Smooth muscle cell (in vitro differentiated cells): ENCODE measurements around the gene ADCY2. TPM values are rescaled to one million over a fixed set of nuclear protein-coding genes. Genes with fewer than 3 reads are reported as not detected.

Source experiments
- DNase-seq: peaks from one replicate; lab custom pipeline; 2025; ENCODE audit not compliant: unreplicated experiment; lab: John Stamatoyannopoulos, UW
- H2AFZ ChIP-seq: fragments of 200-600 bp; sonication (generic); 2 replicates; pipeline ENCODE4 v1.6.0; 2016; ENCODE audit warnings: antibody characterized with exemption, low read depth, mild to moderate bottlenecking
- H3F3A ChIP-seq: fragments of 200-600 bp; sonication (generic); 2 replicates; pipeline ENCODE4 v1.6.0; 2017; ENCODE audit warnings: antibody characterized with exemption, low read depth
- H3K27ac ChIP-seq: fragments of 200-600 bp; sonication (generic); 2 replicates; pipeline ENCODE4 v1.5.1; 2016; ENCODE audit warnings: low read depth, mild to moderate bottlenecking
- H3K27me3 ChIP-seq: fragments of 200-600 bp; sonication (generic); 2 replicates; pipeline ENCODE4 v1.6.1; 2016; ENCODE audit warnings: low read depth, mild to moderate bottlenecking
- H3K36me3 ChIP-seq: fragments of 200-600 bp; sonication (generic); 2 replicates; pipeline ENCODE4 v1.5.1; 2016; ENCODE audit warnings: low read depth
- H3K4me1 ChIP-seq: fragments of 200-600 bp; sonication (generic); 2 replicates; pipeline ENCODE4 v1.5.1; 2016; ENCODE audit warnings: low read depth
- H3K4me2 ChIP-seq: fragments of 200-600 bp; sonication (generic); 2 replicates; pipeline ENCODE4 v1.6.0; 2016; ENCODE audit warnings: mild to moderate bottlenecking
- H3K4me3 ChIP-seq: fragments of 200-600 bp; sonication (generic); 2 replicates; pipeline ENCODE4 v1.5.1; 2016; ENCODE audit warnings: mild to moderate bottlenecking
- H3K79me2 ChIP-seq: fragments of 200-600 bp; sonication (generic); 2 replicates; pipeline ENCODE4 v1.6.0; 2016; ENCODE audit warnings: low read depth, mild to moderate bottlenecking
- H3K9ac ChIP-seq: fragments of 200-600 bp; sonication (generic); 2 replicates; pipeline ENCODE4 v1.6.0; 2016; ENCODE audit warnings: low read depth
- H3K9me3 ChIP-seq: fragments of 200-600 bp; sonication (generic); replicated peaks from 2 replicates; pipeline ENCODE4 v1.5.1; 2016; ENCODE audit warnings: low read depth
- H4K20me1 ChIP-seq: fragments of 200-600 bp; sonication (generic); 2 replicates; pipeline ENCODE4 v1.6.0; 2016; ENCODE audit warnings: low read depth
- CTCF ChIP-seq: fragments of 200-600 bp; sonication (generic); IDR thresholded peaks from 2 replicates; pipeline ENCODE4 v1.5.1; 2017; ENCODE audit warnings: borderline replicate concordance, mild to moderate bottlenecking, antibody characterized with exemption; ENCODE audit not compliant: insufficient read depth, poor library complexity, severe bottlenecking
- WGBS: methylation state at CpG from one replicate; pipeline ENCODE4 v1.1.7; 2016; ENCODE audit warnings: low lambda C conversion rate; 5-methylcytosine and 5-hydroxymethylcytosine counted together
- polyA plus RNA-seq: library from polyadenylated mRNA; unstranded; fragments of >200 nt; fragmentation: Nextera tagmentation; extraction: Ambion mirVana; gene quantifications from 2 replicates; pipeline ENCODE4 v1.2.1, GENCODE V29; 2016
- total RNA-seq: library from RNA; depleted of rRNA; stranded (reverse); fragments of >200 nt; gene quantifications from 2 replicates; pipeline ENCODE4 v1.2.3, GENCODE V29; 2014

ADCY2 gene
- total and polyA plus RNA-seq, 2 experiments from 2014 or later: 2.8 to 8.0 TPM

- no peaks in the 10 kb centered on the region for H3K4me1 ChIP-seq
- H3K79me2 ChIP-seq: no peaks in the 10 kb centered on the region
- H3K27me3 ChIP-seq: no peaks in the 10 kb centered on the region
- no peak overlapping the region for H3K4me3 ChIP-seq
- H3K36me3 ChIP-seq: no peaks in the 10 kb centered on the region
- no peak for DNase-seq
- H3K9ac ChIP-seq: no peak overlapping the region
- no peak for TF ChIP-seq CTCF
- no peak overlapping the region for H3K4me2 ChIP-seq
- no peak overlapping the region for H3K27ac ChIP-seq
- WGBS: 95% methylated on average over 4 of the region's 4 CpGs
- H4K20me1 ChIP-seq: no peaks in the 10 kb centered on the region
- no peaks in the 10 kb centered on the region for H3K9me3 ChIP-seq
- no peak overlapping the region for H2AFZ ChIP-seq
- no peaks in the 10 kb centered on the region for H3F3A ChIP-seq
Measured at GRCh38 chr5:7808998-7809397, 413.1 kb downstream of the ADCY2 start.

- Histone ChIP-seq H4K20me1 (no peaks in the 10 kb centered on the region), H3K27me3 (no peaks in the 10 kb centered on the region), H2AFZ (no peak overlapping the region), H3F3A (no peaks in the 10 kb centered on the region), H3K27ac (no peak overlapping the region), H3K9me3 (no peaks in the 10 kb centered on the region), H3K79me2 (no peaks in the 10 kb centered on the region), H3K4me2 (no peak overlapping the region), H3K4me1 (peaks cover 4% of the 10 kb centered on the region), H3K4me3 (no peak overlapping the region), H3K36me3 (no peaks in the 10 kb centered on the region), H3K9ac (no peak overlapping the region)
- TF ChIP-seq CTCF: no peak
- DNase-seq: no peak
- 86% methylated on average over 5 of the region's 5 CpGs for WGBS
Measured at GRCh38 chr5:7811715-7812114, 415.8 kb downstream of the ADCY2 start.

DNA sequence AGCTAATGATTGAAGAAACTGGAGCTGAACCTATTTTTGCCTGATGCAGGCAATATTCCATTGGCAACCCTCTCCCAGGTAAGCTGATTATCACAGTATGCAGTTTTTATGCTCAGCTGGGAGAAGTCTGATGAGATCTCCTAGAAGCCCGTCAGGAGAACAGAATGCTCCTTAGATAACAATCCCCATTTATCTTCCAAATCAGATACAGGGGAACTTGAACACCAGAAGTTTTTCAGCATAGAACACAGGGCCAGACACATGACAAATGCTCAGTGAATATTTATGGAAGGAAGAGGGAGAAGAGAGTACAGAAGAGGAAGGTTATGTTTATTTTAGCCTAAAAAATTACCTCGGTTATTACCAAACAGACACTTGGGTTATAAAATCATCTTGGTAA is 417.1 kb downstream of the ADCY2 start:
- no peak overlapping the region for H3K4me3 ChIP-seq
- H3K27ac ChIP-seq: no peak overlapping the region
- H3K79me2 ChIP-seq: no peaks in the 10 kb centered on the region
- no peak overlapping the region for H2AFZ ChIP-seq
- H4K20me1 ChIP-seq: no peaks in the 10 kb centered on the region
- 95% methylated on average over 2 of the region's 2 CpGs for WGBS
- H3K9me3 ChIP-seq: no peaks in the 10 kb centered on the region
- H3K9ac ChIP-seq: no peak overlapping the region
- peaks cover 4% of the 10 kb centered on the region for H3K4me1 ChIP-seq
- H3K27me3 ChIP-seq: no peaks in the 10 kb centered on the region
- no peak overlapping the region for H3K4me2 ChIP-seq
- TF ChIP-seq CTCF: no peak
- H3F3A ChIP-seq: no peaks in the 10 kb centered on the region
- no peaks in the 10 kb centered on the region for H3K36me3 ChIP-seq
- no peak for DNase-seq

GRCh38 chr5:7813576-7813975 is 417.6 kb downstream of the ADCY2 start:
- no peaks in the 10 kb centered on the region for H4K20me1 ChIP-seq
- no peak for DNase-seq
- H3F3A ChIP-seq: no peaks in the 10 kb centered on the region
- no peaks in the 10 kb centered on the region for H3K9me3 ChIP-seq
- TF ChIP-seq CTCF: no peak
- no peaks in the 10 kb centered on the region for H3K79me2 ChIP-seq
- no peak overlapping the region for H3K27ac ChIP-seq
- H3K4me2 ChIP-seq: no peak overlapping the region
- WGBS: 94% methylated on average over 3 of the region's 3 CpGs
- H3K27me3 ChIP-seq: no peaks in the 10 kb centered on the region
- H3K9ac ChIP-seq: no peak overlapping the region
- no peak overlapping the region for H2AFZ ChIP-seq
- no peaks in the 10 kb centered on the region for H3K36me3 ChIP-seq
- peaks cover 4% of the 10 kb centered on the region for H3K4me1 ChIP-seq
- H3K4me3 ChIP-seq: no peak overlapping the region
